Right atrium auricular region (tissue), 2 donors: ENCODE data around the gene MUC13. TPM values are rescaled to one million over a fixed set of nuclear protein-coding genes. Genes with fewer than 3 reads are reported as not detected.

Experiments
- DNase-seq: peaks from one replicate; pipeline ENCODE4 v3.0.0-alpha.2; 2019; ENCODE audit warnings: low spot score
- H3K27ac ChIP-seq, 2 donors: fragments of 200-600 bp; sonication (generic); 1 replicate in 1 of 2; 2 replicates in 1 of 2; pipeline ENCODE4 v1.5.1; 2016 to 2019
- H3K27me3 ChIP-seq, 2 donors: fragments of 200-600 bp; sonication (generic); one replicate each; pipeline versions ENCODE4 v1.5.1 to v1.6.0; 2017 to 2019
- H3K36me3 ChIP-seq: fragments of 200-600 bp; sonication (generic); one replicate; pipeline ENCODE4 v1.5.1; 2016
- H3K4me1 ChIP-seq, 2 donors: fragments of 200-600 bp; sonication (generic); one replicate each; pipeline versions ENCODE4 v1.5.1 to v1.6.0; 2017 to 2019
- H3K4me3 ChIP-seq, 2 donors: fragments of 200-600 bp; sonication (generic); 1 replicate in 1 of 2; 2 replicates in 1 of 2; pipeline ENCODE4 v1.5.1; 2017 to 2019; ENCODE audit warnings: mild to moderate bottlenecking in 1 of 2, moderate library complexity in 1 of 2
- H3K9me3 ChIP-seq, 2 donors: fragments of 200-600 bp; sonication (generic); one replicate each; pipeline ENCODE4 v1.5.1; 2019
- CTCF ChIP-seq, 2 donors: fragments of 200-600 bp; sonication (generic); IDR thresholded peaks; one replicate each; pipeline ENCODE4 v1.5.1; 2019; ENCODE audit warnings: antibody characterized with exemption in 2 of 2
- total RNA-seq, 2 donors: library from RNA; depleted of rRNA; stranded (reverse); fragments of >200 nt; gene quantifications; one replicate each; pipeline ENCODE4 v1.1.0, GENCODE V29; 2016

The MUC13 gene
- total RNA-seq, 2 donors from 2014 or later, result not detected

- no peaks in the 10 kb centered on the region for H3K9me3 ChIP-seq
- no peaks in the 10 kb centered on the region for H3K4me1 ChIP-seq
- no peaks in the 10 kb centered on the region for H3K27me3 ChIP-seq
- H3K4me3 ChIP-seq, result no peak overlapping the region
- H3K27ac ChIP-seq, result no peak overlapping the region
- TF ChIP-seq CTCF (IDR thresholded peaks at IDR 0.05), result no peak
- DNase-seq, result no peak
- H3K36me3 ChIP-seq, result peaks cover 80% of the 10 kb centered on the region
Observed at GRCh38 chr3:124974691-124975090, 40.1 kb upstream of the MUC13 start.

GRCh38 chr3:124973290-124973689, 38.7 kb upstream of the MUC13 start:
- H3K27me3 ChIP-seq, result no peaks in the 10 kb centered on the region
- no peak for DNase-seq
- no peak overlapping the region for H3K27ac ChIP-seq
- TF ChIP-seq CTCF (IDR thresholded peaks at IDR 0.05), result no peak
- no peak overlapping the region for H3K4me3 ChIP-seq
- H3K9me3 ChIP-seq, result no peaks in the 10 kb centered on the region
- peaks cover 94% of the 10 kb centered on the region for H3K36me3 ChIP-seq
- H3K4me1 ChIP-seq, result no peaks in the 10 kb centered on the region

GRCh38 chr3:124972457-124972856, 37.9 kb upstream of the MUC13 start:
- no peak for DNase-seq
- Histone ChIP-seq H3K4me1 (no peaks in the 10 kb centered on the region), H3K27me3 (no peaks in the 10 kb centered on the region), H3K4me3 (no peak overlapping the region), H3K27ac (no peak overlapping the region), H3K9me3 (no peaks in the 10 kb centered on the region), H3K36me3 (peaks cover 90% of the 10 kb centered on the region)
- TF ChIP-seq CTCF (IDR thresholded peaks at IDR 0.05), result no peak

DNA sequence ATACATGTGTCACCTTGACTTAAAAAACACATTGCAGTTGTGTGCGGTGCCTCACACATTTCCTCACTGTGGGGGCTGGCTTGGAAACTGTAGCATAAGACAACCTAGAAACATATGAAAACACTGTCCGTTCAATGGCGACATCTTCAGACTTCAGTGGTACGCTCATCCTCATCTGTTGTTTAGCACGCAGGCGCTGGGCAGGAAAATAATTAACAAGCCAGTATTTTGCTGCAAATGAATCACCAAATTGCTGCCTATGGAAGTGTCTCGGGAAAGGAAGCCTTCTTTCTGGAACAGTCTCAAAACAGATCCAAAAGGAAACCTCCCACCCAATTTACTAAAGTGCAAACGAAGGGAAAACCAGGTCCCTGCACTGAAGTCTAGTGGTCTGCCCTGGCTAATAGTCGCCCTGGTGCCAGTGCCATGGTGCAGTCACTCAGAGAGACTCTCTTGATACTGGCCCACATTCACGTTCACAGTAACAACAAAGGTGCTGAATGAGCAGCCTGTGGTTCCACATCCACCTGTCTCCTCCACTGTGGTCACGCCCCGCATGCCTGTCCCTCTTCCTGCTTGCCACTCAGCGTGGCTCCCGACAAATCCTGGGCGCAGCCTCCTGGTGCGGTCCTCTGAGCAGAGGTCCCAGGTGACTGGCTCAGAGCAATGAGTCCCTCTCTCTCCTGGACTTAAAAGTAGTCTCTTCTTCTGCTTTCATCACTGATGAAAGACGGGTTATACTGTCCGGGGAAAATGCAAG, 35.6 kb upstream of the MUC13 start:
- no peak for DNase-seq
- Histone ChIP-seq H3K9me3 (no peaks in the 10 kb centered on the region), H3K27ac (no peak overlapping the region), H3K4me3 (no peak overlapping the region), H3K4me1 (peaks cover 0 to 1% of the 10 kb centered on the region in 2 donors), H3K27me3 (no peaks in the 10 kb centered on the region), H3K36me3 (peaks cover 67% of the 10 kb centered on the region)
- no peak for TF ChIP-seq CTCF (IDR thresholded peaks at IDR 0.05)

DNA sequence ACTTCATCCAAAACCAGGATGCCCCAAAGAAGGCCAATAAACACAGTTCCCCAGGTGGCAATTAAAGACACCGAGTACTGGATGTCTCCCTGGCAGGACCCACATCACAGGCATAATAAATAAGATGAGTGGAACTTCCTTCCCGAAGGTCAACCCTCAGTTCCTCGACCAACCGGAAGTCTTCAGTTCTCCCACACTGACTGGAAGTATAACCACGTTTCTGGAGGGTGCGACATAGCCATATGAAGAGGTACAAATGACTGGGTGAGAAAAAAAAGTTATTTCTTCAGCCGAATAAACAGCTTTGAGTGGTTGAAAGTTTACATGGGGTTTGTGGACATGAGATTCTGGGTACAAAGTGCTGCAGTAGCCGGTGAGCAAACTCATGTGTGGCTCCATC, 34.6 kb upstream of the MUC13 start:
- Histone ChIP-seq H3K27ac (no peak overlapping the region), H3K4me3 (no peak overlapping the region), H3K36me3 (peaks cover 63% of the 10 kb centered on the region), H3K9me3 (no peaks in the 10 kb centered on the region), H3K4me1 (peaks cover 0 to 11% of the 10 kb centered on the region in 2 donors), H3K27me3 (no peaks in the 10 kb centered on the region)
- no peak for TF ChIP-seq CTCF (IDR thresholded peaks at IDR 0.05)
- no peak for DNase-seq

DNA sequence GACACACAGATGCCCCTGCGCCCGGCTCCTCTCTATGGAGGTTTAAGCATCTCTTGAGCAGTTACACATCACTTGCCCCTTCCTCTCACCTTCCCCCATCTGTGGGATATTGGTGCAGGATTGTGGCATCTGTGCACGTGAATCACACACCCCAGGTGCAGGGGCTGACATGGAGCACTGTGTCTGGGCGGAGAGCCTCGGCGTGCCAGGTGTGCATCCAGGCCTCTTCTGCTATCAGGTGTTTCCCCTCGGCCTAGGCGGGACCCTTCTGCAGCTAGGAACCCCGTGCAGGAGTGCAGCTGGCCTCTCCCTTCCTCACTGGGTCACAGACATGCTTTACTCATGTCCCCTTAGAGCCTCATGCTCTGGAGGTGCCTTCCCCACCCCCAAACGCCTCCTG, 33.4 kb upstream of the MUC13 start:
- peaks cover 0 to 20% of the 10 kb centered on the region in 2 donors for H3K4me1 ChIP-seq
- H3K27ac ChIP-seq, result no peak overlapping the region
- no peaks in the 10 kb centered on the region for H3K9me3 ChIP-seq
- TF ChIP-seq CTCF (IDR thresholded peaks at IDR 0.05), result no peak
- H3K27me3 ChIP-seq, result no peaks in the 10 kb centered on the region
- peaks cover 50% of the 10 kb centered on the region for H3K36me3 ChIP-seq
- DNase-seq, result no peak
- no peak overlapping the region for H3K4me3 ChIP-seq
